IMR-90 (cell line): ENCODE data around the gene CREB3L1. TPM values are rescaled to one million over a fixed set of nuclear protein-coding genes. Genes with fewer than 3 reads are reported as not detected.

Experiments
- ATAC-seq: fragments of 200-7000 bp; cut with Tn5 transposase; 2 replicates; pipeline ENCODE4 v1.9.1; 2020; ENCODE audit warnings: low read depth, mild to moderate bottlenecking, moderate library complexity
- BruUV-seq: library from RNA; stranded (reverse); fragments of 400-500 nt; replicated peaks from 2 replicates; lab custom pipeline; 2021; lab: Mats Ljungman, UMichigan
- CTCF ChIA-PET: fragments of 300-600 bp; formaldehyde crosslinking; extraction: SDS; loops from one replicate; lab custom pipeline; 2021; ENCODE audit warnings: antibody characterized with exemption; lab: Yijun Ruan, JAX
- POLR2A ChIA-PET: fragments of 300-600 bp; sonication (Branson Sonifier 250); formaldehyde crosslinking; loops from one replicate; lab custom pipeline; 2022; ENCODE audit warnings: antibody characterized with exemption; ENCODE audit not compliant: unreplicated experiment; lab: Charles Lee
- DNase-seq: peaks from one replicate; pipeline ENCODE4 v3.0.0; 2013
- H2AFZ ChIP-seq: replicated peaks from 2 replicates; pipeline ENCODE3; 2013; ENCODE audit warnings: low read length, mild to moderate bottlenecking; ENCODE audit not compliant: poor library complexity
- H2AK5ac ChIP-seq: 2 replicates; pipeline ENCODE4 v1.6.1; 2013; ENCODE audit warnings: low read depth, low read length, inconsistent platforms
- H2AK9ac ChIP-seq: replicated peaks from 2 replicates; pipeline ENCODE3; 2013; ENCODE audit warnings: mild to moderate bottlenecking, low read depth, low read length, moderate library complexity; ENCODE audit not compliant: poor library complexity
- H2BK120ac ChIP-seq: 2 replicates; pipeline ENCODE4 v1.6.1; 2013; ENCODE audit warnings: low read depth, low read length, inconsistent platforms
- H2BK15ac ChIP-seq: 3 replicates; pipeline ENCODE4 v1.6.1; 2013; ENCODE audit warnings: low read depth, low read length, inconsistent platforms
- H2BK20ac ChIP-seq: 2 replicates; pipeline ENCODE4 v1.6.1; 2013; ENCODE audit warnings: low read depth, mild to moderate bottlenecking, inconsistent platforms, low read length, moderate library complexity
- H2BK5ac ChIP-seq: 2 replicates; pipeline ENCODE4 v1.6.1; 2013; ENCODE audit warnings: mild to moderate bottlenecking, low read depth, low read length, inconsistent platforms; ENCODE audit not compliant: poor library complexity, severe bottlenecking
- H3K14ac ChIP-seq: replicated peaks from 2 replicates; pipeline ENCODE4 v1.6.1; 2013; ENCODE audit warnings: low read depth, low read length, inconsistent platforms
- H3K18ac ChIP-seq: 2 replicates; pipeline ENCODE4 v1.6.1; 2013; ENCODE audit warnings: low read depth, low read length, control low read depth
- H3K23ac ChIP-seq: 2 replicates; pipeline ENCODE4 v1.6.1; 2013; ENCODE audit warnings: low read depth, low read length, inconsistent platforms
- H3K27ac ChIP-seq: 2 replicates; pipeline ENCODE4 v1.5.1; 2013; ENCODE audit warnings: mild to moderate bottlenecking, control low read depth, low read length; ENCODE audit not compliant: insufficient read depth
- H3K27me3 ChIP-seq: 2 replicates; pipeline ENCODE4 v1.6.1; 2013; ENCODE audit warnings: low read length; ENCODE audit not compliant: control insufficient read depth, insufficient read depth
- H3K36me3 ChIP-seq: 2 replicates; pipeline ENCODE4 v1.6.1; 2013; ENCODE audit warnings: low read length, mixed read lengths; ENCODE audit not compliant: control insufficient read depth, insufficient read depth
- H3K4ac ChIP-seq: 2 replicates; pipeline ENCODE4 v1.6.1; 2013; ENCODE audit warnings: low read depth, low read length, inconsistent platforms
- H3K4me1 ChIP-seq: 2 replicates; pipeline ENCODE4 v1.6.1; 2013; ENCODE audit warnings: low read length, mixed read lengths; ENCODE audit not compliant: control insufficient read depth, insufficient read depth
- H3K4me2 ChIP-seq: 2 replicates; pipeline ENCODE4 v1.6.1; 2013; ENCODE audit warnings: low read depth, mild to moderate bottlenecking, control low read depth, low read length, moderate library complexity
- H3K4me3 ChIP-seq: 2 replicates; pipeline ENCODE4 v1.5.1; 2013; ENCODE audit warnings: low read depth, mild to moderate bottlenecking, control low read depth, low read length, moderate library complexity; ENCODE audit not compliant: insufficient read depth
- H3K56ac ChIP-seq: 2 replicates; pipeline ENCODE4 v1.6.1; 2013; ENCODE audit warnings: low read length, inconsistent platforms; ENCODE audit not compliant: insufficient read depth; ENCODE audit errors: extremely low read depth
- H3K79me1 ChIP-seq, 2 experiments: 2 replicates each; pipeline ENCODE4 v1.6.1; 2013; ENCODE audit warnings: low read length in 2 of 2, inconsistent platforms in 1 of 2, low read depth in 1 of 2
- H3K9ac ChIP-seq: 2 replicates; pipeline ENCODE4 v1.6.1; 2013; ENCODE audit warnings: low read depth, low read length, control low read depth
- H3K9me1 ChIP-seq: 2 replicates; pipeline ENCODE4 v1.6.1; 2013; ENCODE audit warnings: low read length, inconsistent platforms; ENCODE audit not compliant: insufficient read depth
- H3K9me3 ChIP-seq: 2 replicates; pipeline ENCODE4 v1.6.1; 2013; ENCODE audit warnings: low read length; ENCODE audit not compliant: control insufficient read depth, insufficient read depth
- H4K20me1 ChIP-seq: 2 replicates; pipeline ENCODE4 v1.6.1; 2013; ENCODE audit warnings: low read length, inconsistent platforms; ENCODE audit not compliant: insufficient read depth
- H4K5ac ChIP-seq: 2 replicates; pipeline ENCODE4 v1.6.1; 2013; ENCODE audit warnings: mild to moderate bottlenecking, low read depth, low read length, control low read depth
- H4K8ac ChIP-seq, 2 experiments: 2 replicates each; pipeline ENCODE4 v1.6.1; 2013; ENCODE audit warnings: low read depth in 2 of 2, low read length in 2 of 2, control low read depth in 1 of 2, inconsistent platforms in 1 of 2
- H4K91ac ChIP-seq: 2 replicates; pipeline ENCODE4 v1.6.1; 2013; ENCODE audit warnings: low read depth, low read length, inconsistent platforms; ENCODE audit not compliant: insufficient read depth
- CEBPB ChIP-seq: IDR thresholded peaks from 2 replicates; pipeline ENCODE4 v1.6.1; 2012; ENCODE audit warnings: low read depth, low read length, improper control_type of control experiment
- MAZ ChIP-seq: IDR thresholded peaks from 2 replicates; pipeline ENCODE4 v1.6.1; 2012; ENCODE audit warnings: low read depth, mild to moderate bottlenecking, low read length, improper control_type of control experiment, moderate library complexity, borderline replicate concordance
- WGBS, 2 experiments: methylation state at CpG; one replicate each; pipeline versions ENCODE4 v1.1.5 to v1.1.7; 2013; ENCODE audit warnings: missing lambda C conversion rate in 2 of 2; ENCODE audit not compliant: insufficient read length in 1 of 2; ENCODE audit errors: extremely low coverage in 2 of 2; 5-methylcytosine and 5-hydroxymethylcytosine counted together
- dilution Hi-C: fragments of 300-500 bp; cut with HindIII; formaldehyde crosslinking; loops from one replicate; pipeline ENCODE4 v1.14.3; 2018; ENCODE audit warnings: low sequenced_read_pairs; ENCODE audit not compliant: unreplicated experiment
- in situ Hi-C: fragments of 300-500 bp; cut with MboI; formaldehyde crosslinking; loops from 3 replicates; pipeline ENCODE4 v1.14.3; 2019; ENCODE audit warnings: low sequenced_read_pairs, inconsistent platforms, mixed read lengths
- intact Hi-C: fragments of 100-400 bp; cut with micrococcal nuclease; formaldehyde crosslinking; loops from 2 replicates; pipeline ENCODE4 v1.10.0; 2022
- polyA plus RNA-seq, 3 experiments: library from polyadenylated mRNA; depleted of rRNA; stranded (reverse); fragments of >200 nt; gene quantifications; 2 replicates each; pipeline ENCODE4 v1.2.3, GENCODE V29; 2012; ENCODE audit warnings: low replicate concordance in 1 of 3
- total RNA-seq: library from RNA; depleted of rRNA; stranded (reverse); fragments of >200 nt; gene quantifications from 2 replicates; pipeline ENCODE4 v1.2.3, GENCODE V29; 2012

CREB3L1 gene
- total and polyA plus RNA-seq, 2 of the 4 experiments (the other 2 are of a cell fraction) = 8.1 to 82.3 TPM

GRCh38 chr11:46336563-46337180 is 59.2 kb downstream of the CREB3L1 start:
- Histone ChIP-seq H3K27me3 (peaks cover 36% of the 10 kb centered on the region), H3K9me1 (no peaks in the 10 kb centered on the region; the same call in 1 of the 2 replicates), H3K4me3 (no peak overlapping the region), H4K5ac (no peak overlapping the region), H3K4me1 (peaks cover 6% of the 10 kb centered on the region), H4K91ac (no peak overlapping the region), H3K79me1 (no peaks in the 10 kb centered on the region), H3K23ac (no peak overlapping the region), H2BK5ac (no peak overlapping the region), H3K4me2 (no peak overlapping the region), H3K27ac (no peak overlapping the region), H3K56ac (no peak overlapping the region), H3K9me3 (no peaks in the 10 kb centered on the region), H2AFZ (no peak overlapping the region), H2BK120ac (no peak overlapping the region), H2BK20ac (no peak overlapping the region), H2AK5ac (no peak overlapping the region), H2BK15ac (no peak overlapping the region), H3K14ac (no peak overlapping the region), H2AK9ac (no peak overlapping the region), H4K20me1 (no peaks in the 10 kb centered on the region), H3K36me3 (no peaks in the 10 kb centered on the region), H3K4ac (no peak overlapping the region), H3K9ac (no peak overlapping the region), H3K18ac (no peak overlapping the region), H4K8ac (no peak overlapping the region)
- no peak for ATAC-seq
- DNase-seq = no peak
- intact Hi-C loops = no loop called here
- BruUV-seq = no TSS peak
- dilution Hi-C loops = no loop called here
- in situ Hi-C loops = no loop called here
- TF ChIP-seq MAZ = no peak
- peak; percentile 35 for TF ChIP-seq CEBPB
- WGBS, 2 experiments = 95% methylated on average over 9 of the region's 12 CpGs; no CpG with 5 or more reads in 1 of the 2 experiments
- ChIA-PET POLR2A (no interaction called here), CTCF (interaction anchor here (0.5 kb wide), 1 partner anchor 16 kb away, joined by 3 read pairs; no protein-coding TSS in a partner anchor)
